HG03469 (cell line): ENCODE results near the gene SH2D2A.

Source experiments
- ATAC-seq: cut with Tn5 transposase; IDR thresholded peaks from one replicate; pipeline ENCODE4 v1.9.1; 2021; ENCODE audit warnings: mild to moderate bottlenecking, moderate library complexity, moderate number of reproducible peaks; ENCODE audit not compliant: unreplicated experiment

SH2D2A gene

DNA sequence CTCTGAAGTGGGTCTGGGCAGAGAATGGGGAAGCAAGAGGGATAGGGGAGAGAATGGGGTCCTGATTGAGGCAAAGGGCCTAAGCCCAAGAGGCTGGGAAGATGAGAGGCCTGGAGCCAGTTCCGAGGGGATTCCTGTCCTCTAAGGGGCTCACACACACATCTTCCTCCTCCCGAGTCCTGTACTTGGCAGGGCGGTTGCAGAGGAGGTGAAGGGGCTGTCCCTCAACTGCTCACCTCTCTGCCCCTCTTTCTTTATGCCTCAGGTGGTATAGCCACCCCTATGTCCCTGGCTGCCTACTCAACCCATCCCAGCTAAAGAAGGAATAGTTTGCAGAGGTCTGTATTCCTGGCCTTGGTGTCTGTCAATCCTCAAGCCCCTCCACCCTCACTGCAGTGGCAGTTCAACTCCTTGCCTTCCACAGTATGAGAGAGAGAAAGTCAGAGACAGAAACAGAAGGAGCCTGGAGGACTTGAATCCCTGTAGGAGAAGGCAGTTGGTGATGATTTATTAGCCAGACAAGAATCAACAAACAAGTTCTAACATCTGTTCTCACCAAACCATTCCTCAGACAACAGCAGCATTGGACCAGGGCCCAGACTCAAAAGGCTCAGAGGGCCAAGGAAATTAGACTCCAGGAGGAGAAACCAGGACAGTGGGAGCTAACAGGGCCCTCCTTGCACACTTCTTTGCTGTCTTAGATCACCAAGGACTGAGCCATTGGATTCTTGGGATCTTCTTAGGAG lies 10.7 kb downstream of the SH2D2A start:
- no peak for ATAC-seq

GRCh38 chr1:156804572-156805243 lies 11.9 kb downstream of the SH2D2A start:
- ATAC-seq, result no peak

DNA sequence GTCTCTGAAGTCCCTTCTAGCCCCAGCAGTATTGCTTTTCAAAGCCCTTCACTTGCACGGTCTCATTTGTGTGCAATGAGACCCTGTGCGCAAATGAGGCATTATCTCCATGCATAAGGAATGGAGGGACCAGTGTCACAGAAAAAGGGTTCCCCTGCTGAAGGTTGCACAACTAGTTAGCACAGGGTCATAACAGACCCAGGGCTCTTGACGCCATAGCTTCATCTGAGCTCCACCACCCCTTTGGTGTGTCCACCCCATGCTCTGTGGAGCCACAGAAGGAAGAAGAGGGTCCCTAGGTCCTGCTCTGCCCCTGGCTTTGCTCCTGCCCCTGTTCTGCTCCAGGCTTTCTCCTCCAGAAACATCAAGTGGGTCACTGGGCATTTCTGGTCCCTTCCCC lies 12.6 kb downstream of the SH2D2A start:
- ATAC-seq, result no peak

DNA sequence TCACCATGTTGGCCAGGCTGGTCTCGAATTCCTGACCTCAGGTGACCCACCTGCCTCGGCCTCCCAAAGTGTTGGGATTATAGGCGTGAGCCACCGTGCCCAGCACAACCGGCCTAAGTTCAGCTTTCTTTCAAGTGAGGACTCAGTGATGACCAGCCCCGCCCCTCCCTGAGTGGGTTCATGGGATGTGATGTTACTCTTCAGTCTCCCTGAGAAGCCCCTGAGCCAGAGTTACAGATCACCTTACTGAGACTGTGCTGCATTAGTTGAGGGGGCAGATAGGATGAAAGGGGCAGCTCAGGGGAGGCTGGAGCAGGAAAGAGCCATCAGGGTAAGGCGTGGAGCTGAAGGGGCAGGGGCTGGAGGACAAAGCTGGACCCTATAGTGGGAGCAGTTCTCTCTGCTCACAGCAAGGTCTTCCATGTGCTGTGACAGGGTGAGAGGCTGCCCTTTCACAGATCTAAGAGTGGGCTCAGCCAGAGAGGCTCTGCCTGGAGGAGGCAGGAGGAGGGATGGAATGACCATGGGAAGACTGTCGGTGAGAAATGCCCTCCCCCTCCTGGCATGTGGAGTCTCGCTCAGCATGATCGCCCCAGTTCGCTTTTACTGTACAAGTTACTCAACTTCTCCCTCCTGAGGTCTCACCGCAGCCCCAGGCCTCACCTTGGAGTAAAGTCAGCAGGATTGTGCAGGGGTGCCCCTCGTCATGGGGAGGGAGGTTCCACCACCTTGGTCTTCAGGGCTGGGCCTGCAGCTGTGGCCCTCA lies 13.4 kb downstream of the SH2D2A start:
- ATAC-seq, result no peak

DNA sequence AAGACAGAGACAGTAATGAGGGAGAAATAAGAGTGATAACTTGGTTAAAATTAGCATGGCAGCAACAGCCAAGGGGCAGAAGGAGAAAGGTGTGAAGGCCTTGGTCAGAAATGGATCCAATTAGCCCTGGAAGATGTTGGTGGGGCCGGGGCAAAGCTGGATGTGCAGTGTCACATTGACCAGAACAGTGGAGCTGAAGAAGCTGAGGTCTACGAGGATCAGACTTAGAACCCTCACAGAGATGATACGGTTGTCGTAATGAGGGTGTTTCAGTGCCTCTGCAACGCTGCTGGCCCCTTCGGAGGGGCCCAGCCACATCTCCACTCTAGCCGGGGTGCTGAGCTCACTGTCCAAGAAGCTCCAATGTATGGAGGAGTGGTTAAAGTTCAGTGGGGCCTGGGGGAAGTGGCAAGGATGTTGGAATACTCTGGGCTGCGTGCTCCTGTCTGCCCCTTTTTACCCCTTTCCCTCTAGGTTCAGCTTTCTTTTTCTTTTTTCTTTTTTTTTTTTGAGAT lies 14.2 kb downstream of the SH2D2A start:
- no peak for ATAC-seq

DNA sequence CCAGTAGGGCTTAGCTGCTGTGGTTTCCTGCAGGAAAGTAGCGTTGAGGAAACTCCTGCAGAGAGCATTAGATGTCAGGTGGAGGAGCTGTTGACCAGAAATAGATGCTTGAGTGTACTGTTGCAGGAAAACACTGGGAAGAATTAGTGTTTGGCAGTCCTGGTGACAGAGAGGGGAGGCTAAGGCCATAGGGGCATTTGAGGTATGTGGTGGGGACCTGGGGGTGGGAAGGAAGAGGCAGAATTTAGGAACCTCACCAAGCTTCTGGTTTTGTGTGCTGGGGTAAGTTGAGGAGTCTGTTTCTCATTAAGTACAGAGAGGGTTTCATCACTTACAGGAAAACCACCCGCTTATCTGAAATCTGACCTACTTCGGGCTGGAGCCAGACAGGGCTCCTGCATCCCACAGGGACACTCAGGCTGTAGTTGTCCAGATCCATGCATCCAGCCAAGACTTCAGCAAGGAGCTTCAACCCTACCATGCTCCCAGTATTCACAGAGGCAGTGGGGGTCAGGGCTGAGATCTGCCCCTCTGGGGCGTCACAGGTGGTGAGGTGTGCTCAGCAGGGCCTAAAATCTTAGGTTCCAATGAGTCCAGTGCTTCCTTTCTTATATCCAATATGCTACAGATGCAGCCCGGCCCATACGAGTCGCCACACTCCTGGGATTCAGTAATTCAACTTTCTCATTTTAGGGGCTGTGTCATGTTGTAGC lies 15.1 kb downstream of the SH2D2A start:
- no peak for ATAC-seq

DNA sequence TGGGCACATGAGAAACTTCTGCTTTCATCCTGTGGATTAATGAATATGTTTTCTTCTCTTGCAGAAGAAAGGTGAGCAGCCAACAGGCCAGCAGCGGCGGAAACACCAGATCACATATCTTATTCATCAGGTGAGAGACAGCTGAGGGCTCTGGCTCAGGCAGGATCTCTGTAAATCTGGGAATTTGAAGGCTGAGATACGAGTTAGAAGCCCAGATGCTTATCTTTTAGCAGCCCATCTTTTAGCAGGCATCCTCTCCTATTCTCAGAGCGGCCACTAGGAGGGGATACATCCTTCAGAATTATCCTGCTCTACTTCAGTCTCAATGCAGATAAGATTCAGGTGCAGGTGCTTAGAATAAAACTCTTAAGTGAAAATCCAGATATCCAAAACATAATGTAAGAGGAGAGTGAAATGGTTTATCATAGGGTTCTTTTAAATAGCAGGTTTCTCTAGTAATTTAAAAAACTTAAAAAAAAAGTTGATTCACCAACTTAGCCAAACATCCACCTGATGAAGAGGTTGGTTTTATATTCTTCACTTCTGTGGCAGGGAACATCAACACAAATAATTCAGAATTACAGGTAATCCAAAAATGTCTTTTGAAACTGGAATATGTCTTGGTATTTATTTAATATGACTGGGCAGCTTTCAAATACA lies 19.3 kb downstream of the SH2D2A start:
- ATAC-seq, result no peak

DNA sequence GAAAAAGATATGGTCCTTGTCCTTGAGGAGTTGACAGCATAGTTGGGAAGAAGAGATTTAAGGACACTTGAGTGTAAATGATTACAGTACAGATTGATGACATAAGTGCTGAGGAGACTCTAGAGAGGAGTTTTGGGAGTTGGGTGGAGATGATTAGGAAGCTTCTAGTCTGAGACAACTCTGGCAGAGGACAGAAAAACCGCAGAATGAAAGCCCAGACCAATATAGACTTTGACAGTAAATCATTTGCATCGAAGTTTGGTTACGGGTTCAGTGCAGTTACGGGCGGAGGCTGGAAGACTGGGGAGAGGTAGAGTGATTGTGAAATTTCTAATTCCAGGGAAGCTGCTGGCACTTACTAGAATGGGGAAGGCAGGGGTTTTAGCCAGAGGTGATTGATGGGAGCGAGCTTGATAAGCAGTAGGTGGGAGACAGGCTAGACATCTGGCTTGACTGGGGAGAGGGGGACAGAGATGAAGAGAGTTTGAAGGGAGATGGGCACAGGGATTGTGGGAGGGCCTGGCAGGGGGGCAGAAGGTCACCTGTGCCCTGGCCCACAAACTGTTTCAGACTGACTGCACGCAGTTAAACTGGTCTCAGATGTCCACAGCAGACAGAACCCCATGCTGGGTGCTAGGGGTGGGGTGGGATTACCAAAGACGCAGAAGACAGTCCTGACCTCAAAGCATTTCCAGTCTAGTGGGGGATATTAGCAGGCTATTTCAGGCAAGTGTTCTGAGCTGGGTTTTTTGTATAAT lies 20.1 kb downstream of the SH2D2A start:
- ATAC-seq, result no peak

DNA sequence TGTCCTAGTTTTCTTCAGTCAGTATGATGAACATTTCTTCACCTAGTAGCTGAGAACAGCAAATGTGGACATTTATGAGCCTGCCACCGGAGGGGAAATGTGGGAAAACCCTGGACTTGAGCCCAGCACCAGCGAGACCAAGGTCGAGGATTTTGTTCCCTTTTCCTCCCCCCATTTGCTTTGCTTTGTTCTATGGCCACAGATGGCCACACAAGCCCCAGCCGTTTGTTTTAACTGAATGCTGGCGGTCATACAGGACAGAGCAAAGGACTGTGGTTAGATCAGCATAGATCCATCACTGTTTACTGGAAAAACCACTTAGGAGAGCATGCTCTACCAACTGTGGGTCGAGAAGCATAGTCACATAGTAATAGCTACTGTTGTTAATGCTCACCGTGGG lies 20.9 kb downstream of the SH2D2A start:
- ATAC-seq, result no peak

GRCh38 chr1:156795374-156795733 lies 21.3 kb downstream of the SH2D2A start:
- ATAC-seq, result no peak

DNA sequence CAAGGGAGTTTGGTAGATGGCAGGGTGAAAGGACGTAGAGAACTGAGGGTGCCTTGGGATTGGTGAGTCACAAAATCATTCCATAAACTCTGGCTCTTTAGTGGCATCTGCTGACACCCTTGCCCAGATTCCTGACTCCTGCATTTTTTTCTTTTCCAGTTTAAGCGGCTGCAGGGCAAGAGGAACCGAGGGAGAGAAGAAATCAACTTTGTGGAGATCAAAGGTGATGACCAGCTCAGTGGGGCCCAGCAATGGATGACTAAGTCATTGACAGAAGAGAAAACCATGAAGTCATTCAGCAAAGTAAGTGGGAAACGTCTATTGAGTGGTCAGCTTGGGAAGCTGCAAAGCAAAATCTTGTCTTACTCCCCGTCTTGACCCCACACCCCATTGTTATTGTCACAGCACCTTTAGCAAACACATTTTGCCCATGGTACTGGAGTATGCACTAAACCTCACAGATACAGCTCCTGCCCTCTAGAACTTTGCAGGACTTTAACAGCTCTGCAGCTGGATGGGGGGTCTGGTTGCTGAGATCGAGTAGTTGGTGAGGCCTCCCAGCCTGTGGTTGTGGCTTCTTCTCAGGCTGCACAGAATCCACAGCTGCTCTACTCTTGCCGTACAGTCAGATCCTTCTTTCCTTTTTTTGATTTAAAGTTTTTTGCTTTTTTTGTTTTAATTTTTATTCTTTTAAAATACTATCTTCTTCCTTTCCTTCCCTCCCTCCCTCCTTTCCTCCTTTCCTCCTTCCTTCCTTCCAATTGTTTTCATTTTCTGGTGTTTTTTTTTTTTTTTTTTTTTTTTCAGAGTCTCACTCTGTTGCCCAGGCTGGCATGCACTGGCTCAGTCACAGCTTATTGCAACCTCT lies 21.9 kb downstream of the SH2D2A start:
- ATAC-seq, result no peak

DNA sequence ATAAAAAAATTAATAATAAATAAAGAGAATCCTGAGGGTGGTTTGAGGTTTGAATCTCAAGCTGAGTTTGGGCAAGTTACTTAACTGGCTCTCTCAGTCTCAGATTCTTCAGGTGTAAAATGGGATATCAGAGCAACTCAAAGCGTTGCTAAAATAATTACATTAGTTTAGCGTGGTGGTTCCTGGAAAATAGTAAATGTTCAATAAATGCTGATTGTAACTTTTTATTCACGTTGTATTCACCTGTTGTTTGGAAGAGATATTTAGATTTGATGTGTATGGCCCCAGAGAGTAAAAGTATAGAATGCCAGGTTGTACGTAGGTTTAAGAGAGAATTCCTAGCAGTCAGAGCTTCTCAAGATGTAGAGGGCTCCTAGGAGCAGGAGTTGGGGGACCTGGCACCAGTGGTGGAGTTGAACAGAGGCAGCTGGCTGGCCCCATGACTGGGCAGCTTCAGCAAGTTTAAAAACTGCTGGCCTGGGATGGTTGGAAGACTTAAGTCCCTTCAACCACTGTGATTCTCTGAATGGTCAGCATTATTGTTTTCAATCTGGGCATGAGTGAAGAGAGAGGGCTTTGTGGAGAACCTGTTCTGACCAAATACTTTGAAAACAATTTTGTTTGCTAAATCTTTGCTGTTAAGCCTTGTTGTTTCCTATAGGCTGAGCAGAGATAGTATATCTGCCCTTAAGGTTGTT lies 26.9 kb downstream of the SH2D2A start:
- no peak for ATAC-seq

DNA sequence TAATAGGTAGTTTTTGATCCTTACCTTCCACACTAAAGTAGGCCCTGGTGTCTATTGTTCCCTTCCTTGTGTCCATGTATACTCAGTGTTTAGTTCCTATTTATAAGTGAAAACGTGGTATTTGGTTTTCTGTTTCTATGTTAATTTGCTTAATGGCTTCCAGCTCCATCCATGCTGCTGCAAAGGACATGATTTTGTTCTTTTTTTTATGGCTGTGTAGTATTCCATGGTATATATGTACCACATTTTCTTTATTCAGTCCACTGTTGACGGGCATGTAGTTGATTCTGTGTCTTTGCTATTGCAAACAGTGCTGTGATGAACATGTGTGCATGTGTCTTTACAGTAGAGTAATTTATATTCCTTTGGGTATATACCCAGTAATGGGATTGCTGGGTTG lies 28.5 kb downstream of the SH2D2A start:
- no peak for ATAC-seq

- ATAC-seq, result no peak
Measured at GRCh38 chr1:156786640-156787039, 30.0 kb downstream of the SH2D2A start.

- ATAC-seq, result no peak
Measured at GRCh38 chr1:156785458-156785857, 31.2 kb downstream of the SH2D2A start.

GRCh38 chr1:156781585-156782186 lies 35.0 kb downstream of the SH2D2A start:
- ATAC-seq, result no peak

DNA sequence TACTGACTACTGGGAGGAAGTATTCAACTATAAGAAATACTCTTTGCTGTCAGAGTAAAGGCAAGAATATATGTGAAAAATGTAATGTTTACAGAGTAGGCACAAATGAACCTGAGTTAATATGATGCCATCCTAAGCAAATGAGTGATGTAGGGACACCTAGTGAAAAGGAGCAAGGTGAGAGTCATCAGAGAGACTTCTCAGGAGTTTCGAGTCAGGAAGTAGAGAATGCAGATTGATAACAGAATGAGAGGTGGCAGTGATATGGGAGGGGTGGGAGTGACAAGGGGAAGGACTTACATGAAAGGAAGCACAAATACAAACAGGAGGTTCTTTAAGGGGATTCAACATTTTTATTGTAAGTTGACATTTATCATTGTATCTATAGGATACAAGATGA lies 39.1 kb downstream of the SH2D2A start:
- ATAC-seq, result no peak

- ATAC-seq, result no peak
Measured at GRCh38 chr1:156776942-156777341, 39.7 kb downstream of the SH2D2A start.
